KG1 (cell line): ENCODE results near the gene CENPVL2.
"Not testable (repeated sequence)": the region's sequence is repeated elsewhere in the genome, so short reads cannot be mapped to it uniquely, and the experiment has no call there.

Experiments used
- DNase-seq: peaks from one replicate; lab custom pipeline; 2025; lab: John Stamatoyannopoulos, UW

Gene CENPVL2

DNA sequence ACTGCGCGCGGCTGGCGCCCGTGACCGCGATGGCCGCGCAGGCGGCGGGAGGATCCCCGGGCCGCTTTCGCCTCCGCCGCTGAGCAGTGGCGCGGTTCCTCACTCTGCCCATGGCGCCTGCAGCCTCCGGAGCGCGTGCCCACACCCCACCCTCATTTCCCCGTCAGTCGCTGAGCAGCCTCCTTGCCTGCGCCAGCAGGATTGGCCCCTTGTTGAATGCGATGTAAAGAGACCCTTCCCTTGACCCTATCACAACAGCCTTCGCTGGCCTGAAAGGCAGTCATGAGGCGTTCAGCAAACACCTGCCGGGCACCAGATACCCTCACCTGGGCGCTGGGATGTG, at the start of gene CENPVL2:
Gene CENPVL2, minus strand, starts transcription at position 112 of the 343 bp plus-strand sequence. Its CDS starts 0 bp downstream, at position 112.
- not testable (repeated sequence) for DNase-seq

DNA sequence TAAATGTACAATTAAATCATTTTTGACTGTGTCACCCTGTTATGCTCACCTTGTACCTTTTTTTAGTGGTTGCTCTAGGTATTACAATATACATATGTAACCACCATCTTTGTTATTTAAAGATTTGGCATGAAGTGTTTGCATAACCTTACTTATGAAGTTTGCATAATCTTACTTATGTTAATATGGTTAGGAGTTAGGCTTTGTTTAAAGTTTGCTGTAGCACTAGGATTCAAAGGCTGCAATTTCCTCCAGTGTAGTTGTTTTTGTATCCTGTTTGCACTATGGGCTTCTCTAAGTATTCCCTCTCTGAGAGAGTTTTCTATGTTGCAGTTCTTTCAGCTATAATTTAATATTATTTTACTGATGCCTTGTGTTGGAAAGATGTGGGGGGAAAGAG, 45.6 kb upstream of the CENPVL2 start:
- no peak for DNase-seq

DNA sequence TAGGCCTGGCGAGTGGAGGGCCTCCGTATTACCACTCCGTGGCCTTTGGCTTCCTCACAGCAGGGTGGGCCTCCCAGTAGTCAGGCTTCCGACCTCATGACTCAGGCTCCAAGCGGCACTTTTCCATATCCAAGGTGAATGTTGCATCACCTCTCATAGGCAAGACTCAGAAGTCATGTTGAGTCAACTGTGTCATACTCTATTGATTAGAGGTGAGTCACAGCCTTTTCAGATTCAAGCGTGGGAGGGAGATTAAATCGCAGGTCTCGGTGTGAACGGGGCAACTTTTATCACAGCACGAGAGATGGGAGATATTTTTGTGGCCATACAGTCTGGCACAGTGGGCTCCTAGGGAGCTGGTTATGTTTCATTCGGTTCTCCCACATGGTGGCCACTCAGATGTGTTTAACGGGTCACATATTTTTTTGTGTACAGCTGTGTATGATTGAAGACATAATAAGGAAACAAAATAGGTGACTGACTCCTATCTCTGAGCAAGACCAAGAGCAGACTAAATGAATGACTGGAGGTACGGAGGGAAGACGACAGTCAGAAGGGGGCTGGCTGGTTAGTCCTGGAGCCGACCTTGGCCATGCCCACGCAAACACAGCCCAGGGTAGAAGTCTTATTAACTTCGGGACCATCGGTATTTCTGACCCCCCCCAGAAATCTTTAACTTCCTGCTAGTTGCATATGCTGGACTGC, 30.5 kb upstream of the CENPVL2 start:
- not testable (repeated sequence) for DNase-seq

DNA sequence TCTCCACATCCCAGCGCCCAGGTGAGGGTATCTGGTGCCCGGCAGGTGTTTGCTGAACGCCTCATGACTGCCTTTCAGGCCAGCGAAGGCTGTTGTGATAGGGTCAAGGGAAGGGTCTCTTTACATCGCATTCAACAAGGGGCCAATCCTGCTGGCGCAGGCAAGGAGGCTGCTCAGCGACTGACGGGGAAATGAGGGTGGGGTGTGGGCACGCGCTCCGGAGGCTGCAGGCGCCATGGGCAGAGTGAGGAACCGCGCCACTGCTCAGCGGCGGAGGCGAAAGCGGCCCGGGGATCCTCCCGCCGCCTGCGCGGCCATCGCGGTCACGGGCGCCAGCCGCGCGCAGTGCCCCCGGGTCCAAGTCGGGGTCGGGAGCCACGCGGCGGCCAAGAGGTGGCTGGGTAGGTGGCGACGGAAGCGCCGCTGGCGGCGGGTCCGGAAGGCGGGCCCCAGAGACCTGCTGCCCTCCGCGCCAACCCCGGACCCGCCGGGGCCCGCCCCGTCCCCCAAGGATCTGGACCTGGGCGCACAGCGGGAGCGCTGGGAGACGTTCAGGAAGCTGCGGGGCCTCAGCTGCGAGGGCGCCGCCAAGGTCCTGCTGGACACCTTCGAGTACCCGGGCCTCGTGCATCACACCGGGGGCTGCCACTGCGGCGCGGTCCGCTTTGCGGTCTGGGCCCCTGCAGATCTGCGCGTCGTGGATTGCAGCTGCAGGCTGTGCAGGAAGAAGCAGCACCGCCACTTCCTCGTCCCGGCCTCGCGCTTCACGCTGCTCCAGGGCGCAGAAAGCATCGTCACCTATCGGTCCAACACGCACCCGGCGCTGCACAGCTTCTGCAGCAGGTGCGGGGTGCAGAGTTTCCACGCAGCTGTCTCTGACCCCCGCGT, 27.9 kb upstream of the CENPVL2 start, which contains the start of gene CENPVL1:
Gene CENPVL1, plus strand, starts transcription at position 236 of the 888 bp plus-strand sequence. Its CDS starts 0 bp downstream, at position 236.
- not testable (repeated sequence) for DNase-seq

DNA sequence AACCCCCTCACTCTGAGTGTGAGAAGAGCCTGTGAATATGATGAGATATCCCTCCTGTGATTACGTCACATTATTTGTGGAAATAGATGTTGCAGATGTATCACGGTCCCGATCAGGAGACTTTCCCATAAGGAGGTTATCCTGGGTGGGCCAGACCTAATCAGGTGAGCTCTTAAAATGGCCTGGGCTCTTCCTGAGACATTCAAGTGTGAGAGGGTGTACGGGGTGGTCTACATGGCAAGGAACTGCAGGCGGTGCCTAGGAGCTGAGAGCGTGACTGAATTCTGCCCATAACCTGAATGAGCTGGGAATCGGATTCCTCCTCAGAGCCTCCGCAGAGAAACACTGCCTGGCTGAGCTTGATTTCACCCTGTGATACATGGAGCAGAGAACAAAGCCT, 14.8 kb upstream of the CENPVL2 start:
- DNase-seq: no peak

DNA sequence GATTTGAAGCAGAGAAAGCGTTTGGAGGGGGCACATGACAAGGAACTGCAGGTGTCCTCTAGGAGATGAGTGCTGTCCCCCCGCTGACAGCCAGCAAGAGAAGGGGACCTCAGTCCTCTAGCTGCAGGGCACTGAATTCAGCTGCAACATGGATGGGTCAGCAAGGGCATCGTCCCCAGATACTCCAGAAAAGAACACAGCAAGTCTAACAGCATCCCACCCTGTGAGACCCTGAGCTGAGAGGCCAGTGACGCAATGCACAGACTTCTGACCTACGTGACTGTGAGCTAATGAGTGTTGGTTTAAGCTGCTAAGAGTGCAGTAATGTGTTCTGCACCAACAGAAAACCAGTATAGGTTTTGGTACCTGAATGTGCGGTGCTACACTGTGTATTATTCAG, 11.6 kb upstream of the CENPVL2 start:
- no peak for DNase-seq

DNA sequence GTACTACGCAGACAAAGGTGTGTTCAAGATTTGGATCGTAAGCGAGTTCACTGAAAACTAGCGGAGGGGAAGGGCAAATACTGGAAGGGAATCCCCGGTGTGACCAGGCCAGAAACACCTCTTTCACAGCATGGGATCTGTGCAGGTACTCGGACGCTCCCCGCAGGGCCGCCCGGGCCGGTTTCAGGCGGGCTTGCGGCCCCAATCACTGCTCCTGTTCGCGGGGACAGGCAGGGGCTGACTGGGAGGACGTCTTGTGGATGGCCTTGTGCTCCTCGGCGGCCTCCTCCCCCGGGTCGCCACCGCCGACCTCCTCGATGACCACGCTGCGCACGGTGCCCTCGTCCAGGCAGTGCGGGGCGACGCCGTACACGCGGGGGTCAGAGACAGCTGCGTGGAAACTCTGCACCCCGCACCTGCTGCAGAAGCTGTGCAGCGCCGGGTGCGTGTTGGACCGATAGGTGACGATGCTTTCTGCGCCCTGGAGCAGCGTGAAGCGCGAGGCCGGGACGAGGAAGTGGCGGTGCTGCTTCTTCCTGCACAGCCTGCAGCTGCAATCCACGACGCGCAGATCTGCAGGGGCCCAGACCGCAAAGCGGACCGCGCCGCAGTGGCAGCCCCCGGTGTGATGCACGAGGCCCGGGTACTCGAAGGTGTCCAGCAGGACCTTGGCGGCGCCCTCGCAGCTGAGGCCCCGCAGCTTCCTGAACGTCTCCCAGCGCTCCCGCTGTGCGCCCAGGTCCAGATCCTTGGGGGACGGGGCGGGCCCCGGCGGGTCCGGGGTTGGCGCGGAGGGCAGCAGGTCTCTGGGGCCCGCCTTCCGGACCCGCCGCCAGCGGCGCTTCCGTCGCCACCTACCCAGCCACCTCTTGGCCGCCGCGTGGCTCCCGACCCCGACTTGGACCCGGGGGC, 567 bp downstream of the CENPVL2 start:
- not testable (repeated sequence) for DNase-seq

DNA sequence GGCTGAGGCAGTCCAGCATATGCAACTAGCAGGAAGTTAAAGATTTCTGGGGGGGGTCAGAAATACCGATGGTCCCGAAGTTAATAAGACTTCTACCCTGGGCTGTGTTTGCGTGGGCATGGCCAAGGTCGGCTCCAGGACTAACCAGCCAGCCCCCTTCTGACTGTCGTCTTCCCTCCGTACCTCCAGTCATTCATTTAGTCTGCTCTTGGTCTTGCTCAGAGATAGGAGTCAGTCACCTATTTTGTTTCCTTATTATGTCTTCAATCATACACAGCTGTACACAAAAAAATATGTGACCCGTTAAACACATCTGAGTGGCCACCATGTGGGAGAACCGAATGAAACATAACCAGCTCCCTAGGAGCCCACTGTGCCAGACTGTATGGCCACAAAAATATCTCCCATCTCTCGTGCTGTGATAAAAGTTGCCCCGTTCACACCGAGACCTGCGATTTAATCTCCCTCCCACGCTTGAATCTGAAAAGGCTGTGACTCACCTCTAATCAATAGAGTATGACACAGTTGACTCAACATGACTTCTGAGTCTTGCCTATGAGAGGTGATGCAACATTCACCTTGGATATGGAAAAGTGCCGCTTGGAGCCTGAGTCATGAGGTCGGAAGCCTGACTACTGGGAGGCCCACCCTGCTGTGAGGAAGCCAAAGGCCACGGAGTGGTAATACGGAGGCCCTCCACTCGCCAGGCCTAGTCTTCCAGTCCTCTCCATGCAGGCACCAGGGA, 2.8 kb downstream of the CENPVL2 start:
- DNase-seq: not testable (repeated sequence)

DNA sequence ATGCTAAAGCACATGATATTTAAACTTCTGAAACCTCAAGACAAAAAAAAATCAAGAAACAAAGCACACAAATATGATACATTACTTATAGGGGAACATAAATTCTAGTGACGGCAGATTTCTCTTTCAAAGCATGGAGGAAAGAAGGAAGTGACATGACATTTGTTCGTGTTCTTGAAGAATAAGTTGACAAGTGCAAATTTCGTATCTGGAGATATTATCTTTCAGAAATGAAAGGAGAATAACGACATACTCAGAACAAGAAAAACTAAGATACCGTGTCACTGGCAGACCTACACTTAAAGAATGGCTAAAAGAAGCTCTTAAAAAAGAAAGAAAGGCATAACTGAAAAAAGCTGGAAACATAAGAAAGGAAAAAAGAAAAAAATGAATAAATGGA, 16.6 kb downstream of the CENPVL2 start:
- DNase-seq: no peak

DNA sequence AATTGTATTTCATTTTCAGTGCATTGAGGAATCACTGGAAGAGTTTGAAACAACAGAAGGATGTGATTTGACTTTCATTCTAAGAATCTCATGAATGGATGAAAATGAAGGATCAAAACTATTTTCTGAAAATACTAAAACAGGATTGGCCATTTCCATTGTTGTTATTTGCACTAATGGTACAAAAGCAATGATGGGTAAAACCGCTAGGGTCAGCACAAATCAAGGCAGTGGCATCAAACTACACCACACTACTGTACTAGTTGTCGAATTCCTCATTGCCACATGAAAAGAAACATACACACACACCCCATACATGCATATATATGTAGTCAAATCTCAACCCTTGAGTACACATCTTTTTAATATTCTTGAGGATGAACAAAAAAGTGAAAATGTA, 39.3 kb downstream of the CENPVL2 start:
- DNase-seq: no peak

DNA sequence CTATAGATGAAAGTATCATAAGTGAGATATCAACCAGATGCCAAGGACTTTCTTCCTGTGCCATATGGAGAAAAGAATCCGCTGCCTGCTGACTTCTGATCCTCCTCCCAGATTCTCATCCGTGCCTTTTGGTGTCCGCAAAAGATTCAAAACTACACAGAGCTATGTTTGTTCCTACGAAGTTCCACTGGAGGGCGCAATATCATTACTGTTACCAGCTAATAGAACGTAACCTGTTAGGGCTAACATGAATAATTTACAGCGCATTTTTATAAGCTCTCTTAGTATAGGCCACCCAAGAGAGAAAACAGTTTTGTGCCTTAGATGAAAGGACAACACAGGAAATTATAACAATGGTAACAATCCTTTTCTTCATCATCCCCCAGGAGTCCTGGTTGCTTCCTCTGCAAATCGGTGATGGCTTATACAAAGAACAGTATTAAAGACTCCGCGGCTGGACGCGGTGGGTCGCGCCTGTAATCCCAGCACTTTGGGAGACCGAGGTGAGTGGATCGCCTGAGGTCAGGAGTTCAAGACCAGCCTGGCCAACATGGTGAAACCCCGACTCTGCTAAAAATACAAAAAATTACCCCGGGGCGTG, 41.1 kb downstream of the CENPVL2 start:
- no peak for DNase-seq

DNA sequence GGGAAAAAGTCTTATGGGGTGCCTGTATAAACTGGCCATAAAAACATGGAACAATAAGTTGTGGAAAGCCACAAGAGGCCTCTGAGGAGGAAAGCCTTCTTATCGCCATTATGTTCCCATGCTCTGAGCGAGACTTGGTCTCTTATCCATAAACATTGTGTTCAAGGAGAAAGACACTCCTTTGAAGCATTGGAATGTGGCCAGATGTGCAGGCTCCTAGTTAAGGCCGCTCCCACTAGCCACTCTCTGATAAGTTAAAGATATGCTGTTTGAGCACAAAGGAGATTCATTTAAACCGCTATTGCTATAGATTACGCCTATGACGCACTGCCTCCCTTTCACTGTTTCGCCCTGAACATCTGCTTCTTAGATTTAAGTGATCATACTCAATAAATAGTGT, 46.1 kb downstream of the CENPVL2 start:
- DNase-seq: not testable (repeated sequence)
